Measurements from ENCODE around the gene NTM. TPM values are rescaled to one million over a fixed set of nuclear protein-coding genes. Genes with fewer than 3 reads are reported as not detected.

The NTM gene
- total RNA-seq, 1 experiment from 2014 or later: 9.9 TPM

DNA sequence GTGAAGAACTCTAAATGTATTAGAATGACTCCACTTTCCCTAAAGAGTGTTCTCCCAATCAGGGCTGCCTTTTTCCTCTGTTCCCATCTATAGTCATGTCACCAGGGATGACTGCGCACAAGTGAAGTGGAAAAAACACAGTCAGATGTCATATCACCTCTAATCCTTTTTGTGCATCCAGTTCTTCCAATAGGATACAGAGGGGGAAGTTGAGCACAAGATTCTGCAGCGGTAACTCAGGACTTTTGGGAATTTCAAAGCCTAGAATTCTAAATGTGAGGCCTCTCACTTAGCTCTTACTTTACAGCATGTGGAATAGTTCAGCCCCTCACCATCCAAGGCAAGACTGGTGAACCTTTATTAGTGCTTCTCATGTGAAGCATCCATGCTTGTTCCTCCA is 602.6 kb downstream of the NTM start:
- H3K4ac ChIP-seq (ENCODE audit: low read depth, low read length): no peak overlapping the region
- H3K18ac ChIP-seq (ENCODE audit: insufficient read length, low read depth, low read length): no peak overlapping the region
- H2BK120ac ChIP-seq (ENCODE audit: low read depth, low read length, poor library complexity, severe bottlenecking): no peak overlapping the region
- no peak overlapping the region for H2BK5ac ChIP-seq (ENCODE audit: insufficient read length, low read length)
- Mint-ChIP-seq H3K27me3 (ENCODE audit: low read depth) (no peaks in the 10 kb centered on the region), H3K36me3 (ENCODE audit: insufficient read depth in 1 of 3, low read depth in 3 of 3) (0 out of 7 replicates have a peak, but pooled peaks cover 0 to 2% (median 0%) of the 10 kb centered on the region in 3 experiments), H3K27ac (no peak overlapping the region; a peak in 1 of 7 replicates), H3K4me1 (peaks cover 22 to 23% of the 10 kb centered on the region in 2 experiments), H3K9me3 (no peaks in the 10 kb centered on the region; a peak in 1 of 5 replicates), H3K4me3 (no peak overlapping the region)
- H4K5ac ChIP-seq (ENCODE audit: insufficient read length, low read depth, low read length): no peak overlapping the region
- H4K91ac ChIP-seq (ENCODE audit: insufficient read length, low read depth, low read length): no peak overlapping the region
- H3K23ac ChIP-seq (ENCODE audit: insufficient read length, low read depth, low read length): no peak overlapping the region
- no peak overlapping the region for H3K14ac ChIP-seq (ENCODE audit: insufficient read depth, low read length)
- no peaks in the 10 kb centered on the region for H3K27me3 ChIP-seq (ENCODE audit: insufficient read depth, low read length)
- no peak overlapping the region for H3K56ac ChIP-seq (ENCODE audit: insufficient read length, low read depth, low read length)
- H4K20me1 ChIP-seq (ENCODE audit: control insufficient read depth, insufficient read depth, insufficient read length): no peaks in the 10 kb centered on the region
- no CpG with 5 or more reads among the region's 2 CpGs for WGBS (ENCODE audit: extremely low coverage, insufficient read length, low lambda C conversion rate)
- no peak overlapping the region for H2AFZ ChIP-seq (ENCODE audit: low read length)
- H2BK15ac ChIP-seq (ENCODE audit: low read depth, low read length): no peak overlapping the region
- H3K4me2 ChIP-seq (ENCODE audit: insufficient read depth, insufficient read length, low read length): no peak overlapping the region
- H3K79me1 ChIP-seq (ENCODE audit: insufficient read depth, low read depth, low read length, poor library complexity, severe bottlenecking): no peaks in the 10 kb centered on the region
- H3K23me2 ChIP-seq (ENCODE audit: insufficient read length, low read depth, low read length, poor library complexity, severe bottlenecking): no peaks in the 10 kb centered on the region
- no peaks in the 10 kb centered on the region for H3K79me2 ChIP-seq (ENCODE audit: insufficient read depth, low read length)
- TF ChIP-seq, protein P1, sequence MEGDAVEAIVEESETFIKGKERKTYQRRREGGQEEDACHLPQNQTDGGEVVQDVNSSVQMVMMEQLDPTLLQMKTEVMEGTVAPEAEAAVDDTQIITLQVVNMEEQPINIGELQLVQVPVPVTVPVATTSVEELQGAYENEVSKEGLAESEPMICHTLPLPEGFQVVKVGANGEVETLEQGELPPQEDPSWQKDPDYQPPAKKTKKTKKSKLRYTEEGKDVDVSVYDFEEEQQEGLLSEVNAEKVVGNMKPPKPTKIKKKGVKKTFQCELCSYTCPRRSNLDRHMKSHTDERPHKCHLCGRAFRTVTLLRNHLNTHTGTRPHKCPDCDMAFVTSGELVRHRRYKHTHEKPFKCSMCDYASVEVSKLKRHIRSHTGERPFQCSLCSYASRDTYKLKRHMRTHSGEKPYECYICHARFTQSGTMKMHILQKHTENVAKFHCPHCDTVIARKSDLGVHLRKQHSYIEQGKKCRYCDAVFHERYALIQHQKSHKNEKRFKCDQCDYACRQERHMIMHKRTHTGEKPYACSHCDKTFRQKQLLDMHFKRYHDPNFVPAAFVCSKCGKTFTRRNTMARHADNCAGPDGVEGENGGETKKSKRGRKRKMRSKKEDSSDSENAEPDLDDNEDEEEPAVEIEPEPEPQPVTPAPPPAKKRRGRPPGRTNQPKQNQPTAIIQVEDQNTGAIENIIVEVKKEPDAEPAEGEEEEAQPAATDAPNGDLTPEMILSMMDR (conservative IDR thresholded peaks at IDR 0.05): no peak
- no peak overlapping the region for H3K27ac ChIP-seq (ENCODE audit: insufficient read length, low read depth, low read length)
- H2BK20ac ChIP-seq (ENCODE audit: low read depth, low read length, poor library complexity, severe bottlenecking): no peak overlapping the region
- no peak overlapping the region for H3T11ph ChIP-seq (ENCODE audit: low read length)
- H4K8ac ChIP-seq (replicated peaks; ENCODE audit: insufficient read length, low read depth, low read length): no peak overlapping the region
- peaks cover 5% of the 10 kb centered on the region for H3K4me1 ChIP-seq (ENCODE audit: insufficient read depth, low read length)
- H3K9me3 ChIP-seq (ENCODE audit: control insufficient read depth, low read depth, low read length): no peaks in the 10 kb centered on the region
- no peak for DNase-seq
- H2AK5ac ChIP-seq (ENCODE audit: insufficient read length, low read length): no peak overlapping the region
- H3K9ac ChIP-seq (ENCODE audit: extremely low read depth, insufficient read length, low read length): no peak overlapping the region
- H2BK12ac ChIP-seq (ENCODE audit: insufficient read length, low read depth, low read length): no peak overlapping the region
